ENCODE data around the gene FBXL19.
A peak's percentile ranks its signal among the peaks of the same experiment; 100 is the strongest.
"Not testable (repeated sequence)": the region's sequence is repeated elsewhere in the genome, so short reads cannot be mapped to it uniquely, and the experiment has no call there.

The FBXL19 gene, protein sequence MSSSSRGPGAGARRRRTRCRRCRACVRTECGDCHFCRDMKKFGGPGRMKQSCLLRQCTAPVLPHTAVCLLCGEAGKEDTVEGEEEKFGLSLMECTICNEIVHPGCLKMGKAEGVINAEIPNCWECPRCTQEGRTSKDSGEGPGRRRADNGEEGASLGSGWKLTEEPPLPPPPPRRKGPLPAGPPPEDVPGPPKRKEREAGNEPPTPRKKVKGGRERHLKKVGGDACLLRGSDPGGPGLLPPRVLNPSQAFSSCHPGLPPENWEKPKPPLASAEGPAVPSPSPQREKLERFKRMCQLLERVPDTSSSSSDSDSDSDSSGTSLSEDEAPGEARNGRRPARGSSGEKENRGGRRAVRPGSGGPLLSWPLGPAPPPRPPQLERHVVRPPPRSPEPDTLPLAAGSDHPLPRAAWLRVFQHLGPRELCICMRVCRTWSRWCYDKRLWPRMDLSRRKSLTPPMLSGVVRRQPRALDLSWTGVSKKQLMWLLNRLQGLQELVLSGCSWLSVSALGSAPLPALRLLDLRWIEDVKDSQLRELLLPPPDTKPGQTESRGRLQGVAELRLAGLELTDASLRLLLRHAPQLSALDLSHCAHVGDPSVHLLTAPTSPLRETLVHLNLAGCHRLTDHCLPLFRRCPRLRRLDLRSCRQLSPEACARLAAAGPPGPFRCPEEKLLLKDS

DNA sequence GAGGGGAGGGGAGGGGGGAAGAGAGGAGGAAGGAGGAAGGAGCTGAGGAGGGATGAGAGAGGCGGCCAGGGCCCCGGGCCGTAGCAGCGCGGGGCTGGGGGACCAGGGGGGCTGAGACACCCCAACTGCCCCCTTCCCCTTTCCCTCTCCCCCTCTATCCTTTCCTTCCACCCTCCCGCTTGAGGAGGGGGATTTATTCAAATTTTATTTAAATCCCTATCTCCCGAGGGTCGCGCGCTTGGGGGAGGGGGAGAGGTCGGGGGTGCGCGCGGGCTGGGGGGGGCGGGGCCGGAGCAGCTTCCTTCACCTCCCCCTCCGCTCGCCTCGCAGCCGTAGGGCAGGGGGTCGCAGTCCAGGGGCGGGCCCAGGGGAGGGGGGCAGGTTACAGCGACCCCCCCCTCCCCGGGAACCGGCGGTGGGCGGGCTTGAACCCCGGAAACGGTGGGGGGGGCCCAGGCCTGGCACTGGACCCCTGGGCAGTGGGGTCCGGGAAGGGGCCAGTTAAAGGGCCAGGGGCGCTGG lies at the start of gene FBXL19:
Gene FBXL19 (plus strand): TSS at position 19 of the 522 bp plus-strand sequence. CDS start 2,183 bp downstream, outside the sequence.
- DNase-seq, result no peak

- no peak for DNase-seq
Observed at GRCh38 chr16:30874244-30874820, 49.0 kb upstream of the FBXL19 start.

GRCh38 chr16:30874821-30875717 lies 48.3 kb upstream of the FBXL19 start:
- peak; percentile 87 for DNase-seq

DNA sequence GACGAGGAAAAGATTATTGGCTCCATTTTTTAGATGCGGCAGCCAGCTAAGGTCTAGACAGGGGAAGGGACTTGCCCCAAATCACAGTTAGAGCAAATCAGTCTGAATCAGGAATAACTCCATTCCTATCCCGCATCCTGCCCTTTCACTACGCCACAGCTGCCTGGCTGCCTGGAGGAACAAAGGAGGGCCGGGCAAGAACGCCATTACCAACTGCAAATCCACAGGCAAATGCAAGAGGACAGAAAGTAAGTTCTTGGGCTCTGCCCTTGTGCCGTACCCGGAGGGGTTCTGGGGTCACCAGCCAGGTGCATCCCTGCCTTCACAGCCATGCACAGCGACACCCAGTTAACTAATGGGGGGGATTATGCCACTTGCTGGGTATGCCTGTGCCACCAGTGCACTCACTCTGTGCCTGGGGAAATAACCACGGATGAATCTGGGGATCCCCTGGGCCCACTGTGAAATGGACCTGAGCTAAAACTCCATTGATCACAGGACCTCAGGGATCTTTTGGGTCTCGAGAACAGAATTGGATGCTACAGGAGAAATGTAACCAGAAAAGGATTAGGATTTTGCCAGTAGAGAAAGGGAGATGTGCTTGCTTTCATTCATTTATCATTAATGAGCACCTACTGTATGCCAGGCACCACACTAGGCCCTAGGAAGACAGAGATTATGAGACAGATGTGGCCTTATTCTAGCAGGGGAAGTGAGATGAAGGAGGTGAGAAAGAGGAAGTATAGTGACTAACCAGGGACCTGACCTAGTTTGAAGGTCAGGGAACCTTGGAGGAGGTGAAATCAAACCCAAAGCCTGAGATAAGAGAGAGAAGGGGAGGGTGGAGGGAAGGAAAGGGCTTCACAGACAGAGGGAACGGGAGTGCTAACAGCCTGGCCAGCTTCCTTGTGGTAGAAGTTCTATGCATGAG lies 47.2 kb upstream of the FBXL19 start:
- DNase-seq, result peak; percentile 7

GRCh38 chr16:30876867-30877266 lies 46.5 kb upstream of the FBXL19 start:
- no peak for DNase-seq

- DNase-seq, result no peak
Observed at GRCh38 chr16:30882429-30883310, 40.7 kb upstream of the FBXL19 start.

DNA sequence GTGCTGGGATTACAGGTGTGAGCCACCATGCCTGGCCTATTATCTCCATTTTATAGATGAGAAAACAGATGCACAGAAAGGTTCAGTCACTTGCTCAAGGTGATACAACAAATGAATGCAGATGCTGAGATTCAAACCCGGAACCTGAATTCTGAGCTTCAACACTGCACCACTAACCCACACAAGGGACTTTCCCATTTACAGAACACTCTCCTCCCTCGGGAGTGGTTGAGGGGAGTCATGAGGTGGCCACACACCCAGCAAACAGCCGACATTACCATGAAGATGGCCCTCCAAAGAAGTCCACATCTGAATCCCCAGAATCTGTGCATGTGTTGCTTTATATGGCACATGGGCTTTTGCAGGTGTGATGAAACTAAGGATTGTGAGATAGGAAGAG lies 38.6 kb upstream of the FBXL19 start:
- no peak for DNase-seq

DNA sequence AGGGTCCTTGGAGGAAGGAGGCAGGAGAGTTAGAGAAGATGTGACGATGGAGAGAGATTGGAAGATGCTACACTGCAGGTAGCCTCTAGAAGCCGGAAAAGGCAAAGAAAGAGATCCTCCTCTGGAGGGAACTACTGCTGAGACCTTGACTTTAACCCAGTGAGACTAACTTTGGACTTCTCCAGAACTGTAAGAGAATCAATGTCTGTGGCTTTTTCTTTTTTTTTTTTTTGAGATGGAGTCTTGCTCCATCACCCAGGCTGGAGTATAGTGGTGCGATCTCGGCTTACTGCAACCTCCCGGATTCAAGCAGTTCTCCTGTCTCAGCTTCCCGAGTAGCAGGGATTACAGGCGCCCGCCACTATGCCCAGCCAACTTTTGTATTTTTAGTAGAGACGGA lies 38.2 kb upstream of the FBXL19 start:
- DNase-seq, result no peak

GRCh38 chr16:30886145-30886544 lies 37.2 kb upstream of the FBXL19 start:
- DNase-seq, result no peak

DNA sequence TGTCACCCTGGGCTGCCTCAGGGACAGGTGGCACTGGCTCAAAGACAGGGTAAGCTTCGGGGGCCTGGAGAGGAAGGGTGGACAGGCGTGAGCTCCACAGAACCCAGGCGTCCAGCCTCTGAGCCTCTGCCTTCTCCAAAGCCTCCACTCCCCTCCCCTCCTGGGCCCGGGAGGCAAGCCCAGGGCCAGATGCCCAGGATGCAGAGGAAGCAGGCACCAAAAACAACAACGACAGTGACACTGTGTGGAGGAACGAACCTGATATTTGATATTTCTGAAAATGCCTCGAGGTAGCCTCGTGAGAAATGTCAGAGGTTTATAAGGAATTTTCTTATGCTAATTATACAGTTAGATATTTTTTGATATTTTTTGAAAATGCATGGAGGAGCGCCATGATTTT lies 35.4 kb upstream of the FBXL19 start:
- no peak for DNase-seq

DNA sequence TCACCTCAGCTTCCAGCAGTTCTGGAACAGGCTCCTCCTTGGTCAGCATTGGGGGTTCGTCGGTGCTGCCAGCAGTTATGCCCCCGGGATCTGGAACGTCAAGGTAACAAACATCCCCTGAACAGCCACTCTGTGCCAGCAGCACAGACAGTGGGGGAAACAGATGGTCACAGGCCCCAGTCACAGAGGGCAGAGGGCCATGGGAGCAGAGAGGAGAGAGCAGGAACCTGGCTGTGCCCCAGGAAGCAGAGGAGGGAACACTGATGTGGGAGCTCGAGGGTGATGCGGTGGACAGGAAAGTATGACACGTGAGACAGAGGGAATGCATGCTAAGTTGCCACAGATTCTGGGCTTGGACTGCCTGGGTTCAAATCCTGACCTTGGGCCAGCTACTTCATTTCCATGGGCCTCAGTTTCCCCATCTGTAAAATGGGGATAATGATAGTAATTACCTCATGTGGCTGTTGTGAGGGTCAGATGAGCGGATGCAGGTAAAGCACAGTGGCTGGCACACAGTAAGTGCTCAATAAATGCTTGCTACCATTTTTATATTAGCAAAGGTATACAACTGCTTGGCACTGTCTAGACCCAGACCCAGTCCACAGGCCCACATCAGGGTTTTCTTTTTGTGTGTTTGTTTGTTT lies 34.4 kb upstream of the FBXL19 start:
- DNase-seq, result no peak

- no peak for DNase-seq
Observed at GRCh38 chr16:30889721-30890120, 33.7 kb upstream of the FBXL19 start.

- DNase-seq, result not testable (repeated sequence)
Observed at GRCh38 chr16:30891043-30891823, 32.1 kb upstream of the FBXL19 start.

DNA sequence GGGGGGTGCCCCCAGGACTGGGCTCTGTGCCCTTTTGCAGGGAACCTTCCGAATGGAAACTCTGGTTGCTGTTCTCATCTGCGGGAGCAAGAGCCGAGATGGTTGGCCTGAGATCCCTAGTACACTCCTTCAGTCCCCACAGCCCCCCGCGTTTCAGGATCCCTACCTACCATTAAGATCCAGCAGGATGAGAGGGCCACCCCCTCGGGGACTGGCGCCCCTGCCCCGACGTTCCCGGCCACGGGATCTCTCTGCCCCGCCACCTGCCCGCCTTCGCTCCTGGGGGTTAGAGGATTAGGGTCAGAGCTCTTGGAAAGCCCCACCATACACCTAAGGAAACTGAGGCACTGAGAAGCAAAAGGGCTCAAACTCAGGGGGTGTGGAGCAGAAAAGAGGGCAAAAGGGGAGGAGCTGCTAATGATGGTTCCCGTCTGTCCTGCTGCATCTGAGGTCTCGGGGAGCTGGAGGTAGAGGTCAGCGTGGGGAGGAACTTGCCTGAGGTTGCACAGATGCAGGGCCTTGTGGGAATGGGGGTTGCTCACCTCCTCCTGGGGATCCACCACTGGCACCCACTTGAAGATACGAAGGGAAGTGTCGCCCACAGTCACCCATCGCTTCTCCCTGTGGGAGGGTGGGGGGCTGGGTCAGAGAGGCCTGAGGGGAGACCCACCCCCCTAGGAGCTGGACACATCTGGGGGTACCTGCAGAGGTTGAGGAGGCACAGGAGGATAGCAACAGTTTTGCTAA lies 30.5 kb upstream of the FBXL19 start:
- DNase-seq, result no peak

GRCh38 chr16:30893417-30893743 lies 30.0 kb upstream of the FBXL19 start:
- no peak for DNase-seq

DNA sequence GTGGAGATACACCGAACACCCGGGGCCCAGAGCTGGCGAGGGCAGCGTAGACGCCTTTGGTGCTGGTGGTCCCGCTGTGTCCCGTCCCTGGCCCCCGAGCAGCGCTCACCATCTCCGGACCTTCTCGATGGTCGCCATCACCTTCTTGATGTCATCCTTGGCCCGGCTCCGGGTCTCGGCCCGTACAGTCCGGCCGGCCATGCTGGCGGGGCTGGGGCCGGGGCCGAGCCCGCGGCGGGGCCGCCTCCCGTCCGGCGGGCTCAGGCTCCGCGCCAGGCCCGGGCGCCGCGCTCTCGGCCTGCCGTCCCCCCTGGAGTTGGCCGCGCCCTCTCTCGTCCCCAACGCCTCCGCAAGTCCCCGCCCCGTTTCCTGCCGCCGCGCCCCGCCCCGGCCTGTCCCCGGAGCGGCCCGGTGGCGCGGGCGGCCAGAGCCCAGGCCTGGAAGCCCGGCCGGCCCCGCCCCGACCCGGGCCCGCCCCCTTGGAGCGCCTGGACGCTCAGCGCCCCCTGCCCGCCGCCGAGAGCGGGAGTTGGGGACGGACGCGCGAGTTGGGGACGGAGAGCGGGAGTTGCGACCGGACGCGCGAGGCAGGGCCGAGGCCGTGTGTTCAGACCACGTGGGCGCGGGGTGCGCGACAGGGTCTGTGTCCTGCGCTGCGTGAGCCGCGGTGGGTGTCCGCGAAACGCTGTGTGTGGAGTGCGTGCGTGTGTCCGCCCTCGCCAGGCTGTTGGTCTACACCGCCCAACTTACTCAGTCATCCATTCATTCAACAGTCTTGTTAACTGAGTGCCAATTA lies 29.4 kb upstream of the FBXL19 start, which contains the start of gene BCL7C:
Gene BCL7C (minus strand): TSS at position 334 of the 796 bp plus-strand sequence. CDS start 133 bp downstream, at position 201.
- DNase-seq, result peak; percentile 85
